ENCODE data around the gene ANKRD6. TPM values are rescaled to one million over a fixed set of nuclear protein-coding genes. Genes with fewer than 3 reads are reported as not detected.

Gene ANKRD6
- total RNA-seq, 4 donors from 2014 or later: 9.8 to 19.0 (median 12.2) TPM

- Histone ChIP-seq H3K4me1 (no peaks in the 10 kb centered on the region), H3K27me3 (no peaks in the 10 kb centered on the region), H3K27ac (no peak overlapping the region), H3K36me3 (peaks cover 0 to 16% of the 10 kb centered on the region in 2 donors), H3K4me3 (no peak overlapping the region), H3K9me3 (no peaks in the 10 kb centered on the region)
- ATAC-seq: no peak
- 82 to 96% methylated on average over 4 to 5 of the region's 5 CpGs for WGBS, 2 donors (ENCODE audit: low coverage in 1 of 2)
- TF ChIP-seq EP300 (IDR thresholded peaks at IDR 0.05) (no peak), CTCF (IDR thresholded peaks at IDR 0.05) (no peak), POLR2A (IDR thresholded peaks at IDR 0.05) (no peak), POLR2AphosphoS5 (IDR thresholded peaks at IDR 0.05) (no peak)
Observed at GRCh38 chr6:89605861-89606260, 172.9 kb downstream of the ANKRD6 start.

- Histone ChIP-seq H3K4me3 (no peak overlapping the region), H3K36me3 (peaks cover 0 to 11% of the 10 kb centered on the region in 2 donors), H3K27ac (no peak overlapping the region), H3K27me3 (no peaks in the 10 kb centered on the region), H3K9me3 (no peaks in the 10 kb centered on the region), H3K4me1 (no peaks in the 10 kb centered on the region)
- no peak for TF ChIP-seq POLR2AphosphoS5 (IDR thresholded peaks at IDR 0.05)
- no peak for TF ChIP-seq EP300 (IDR thresholded peaks at IDR 0.05)
- TF ChIP-seq POLR2A (IDR thresholded peaks at IDR 0.05): no peak
- TF ChIP-seq CTCF (IDR thresholded peaks at IDR 0.05): peak; percentile 56 to 88 (median 73)
- WGBS, 2 donors (ENCODE audit: low coverage in 1 of 2): 42% methylated on average over 3 to 11 of the region's 11 CpGs
- peak; percentile 65 for ATAC-seq
Observed at GRCh38 chr6:89610149-89610642, 177.2 kb downstream of the ANKRD6 start.

GRCh38 chr6:89611666-89612065, 178.7 kb downstream of the ANKRD6 start:
- Histone ChIP-seq H3K27ac (no peak overlapping the region), H3K9me3 (no peaks in the 10 kb centered on the region), H3K4me3 (no peak overlapping the region), H3K36me3 (peaks cover 0 to 10% of the 10 kb centered on the region in 2 donors), H3K27me3 (no peaks in the 10 kb centered on the region), H3K4me1 (no peaks in the 10 kb centered on the region)
- TF ChIP-seq POLR2A (IDR thresholded peaks at IDR 0.05) (no peak), CTCF (IDR thresholded peaks at IDR 0.05) (no peak)
- ATAC-seq: no peak

GRCh38 chr6:89612121-89612520, 179.2 kb downstream of the ANKRD6 start:
- H3K36me3 ChIP-seq: peaks cover 0 to 14% of the 10 kb centered on the region in 2 donors
- no peak for TF ChIP-seq EP300 (IDR thresholded peaks at IDR 0.05)
- TF ChIP-seq POLR2A (IDR thresholded peaks at IDR 0.05): no peak
- TF ChIP-seq POLR2AphosphoS5 (IDR thresholded peaks at IDR 0.05): no peak
- H3K4me3 ChIP-seq: no peak overlapping the region
- no peaks in the 10 kb centered on the region for H3K27me3 ChIP-seq
- H3K4me1 ChIP-seq: no peaks in the 10 kb centered on the region
- H3K9me3 ChIP-seq: no peaks in the 10 kb centered on the region
- ATAC-seq: no peak
- no peak overlapping the region for H3K27ac ChIP-seq
- 83 to 84% methylated on average over 8 to 9 of the region's 12 CpGs for WGBS, 2 donors (ENCODE audit: low coverage in 1 of 2)

- TF ChIP-seq CTCF (IDR thresholded peaks at IDR 0.05) (no peak), EP300 (IDR thresholded peaks at IDR 0.05) (no peak), POLR2AphosphoS5 (IDR thresholded peaks at IDR 0.05) (no peak), POLR2A (IDR thresholded peaks at IDR 0.05) (no peak)
- H3K9me3 ChIP-seq: no peaks in the 10 kb centered on the region
- WGBS, 2 donors (ENCODE audit: low coverage in 1 of 2): 62 to 86% methylated on average over 5 of the region's 5 CpGs
- no peaks in the 10 kb centered on the region for H3K27me3 ChIP-seq
- H3K4me3 ChIP-seq: no peak overlapping the region
- H3K36me3 ChIP-seq: peaks cover 0 to 19% of the 10 kb centered on the region in 2 donors
- ATAC-seq: no peak
- no peaks in the 10 kb centered on the region for H3K4me1 ChIP-seq
- H3K27ac ChIP-seq: no peak overlapping the region
Observed at GRCh38 chr6:89613790-89614189, 180.8 kb downstream of the ANKRD6 start.
